GM12878 (cell line): ENCODE data around the gene SCAMP5. TPM values are rescaled to one million over a fixed set of nuclear protein-coding genes. Genes with fewer than 3 reads are reported as not detected.

Source experiments
- ATF7 ChIP-seq: fragments of 450-650 bp; IDR thresholded peaks from 2 replicates; pipeline ENCODE4 v1.6.1; 2016; ENCODE audit warnings: low read depth, mild to moderate bottlenecking
- CBFB ChIP-seq: IDR thresholded peaks from 2 replicates; pipeline ENCODE4 v1.6.1; 2016; ENCODE audit warnings: antibody characterized with exemption, low read depth
- CBX5 ChIP-seq: sonication (generic); IDR thresholded peaks from 2 replicates; pipeline ENCODE4 v1.6.1; 2016; ENCODE audit warnings: low read depth, moderate library complexity, mild to moderate bottlenecking, inconsistent platforms
- CEBPZ ChIP-seq: fragments of 150-350 bp; IDR thresholded peaks from 2 replicates; pipeline ENCODE4 v1.6.1; 2016; ENCODE audit warnings: low read depth, low read length
- CREB1 ChIP-seq: IDR thresholded peaks from 2 replicates; pipeline ENCODE4 v1.6.1; 2012; ENCODE audit warnings: low read depth, mild to moderate bottlenecking, inconsistent platforms
- DPF2 ChIP-seq: fragments of 450-650 bp; IDR thresholded peaks from 2 replicates; pipeline ENCODE4 v1.6.1; 2017; ENCODE audit warnings: mild to moderate bottlenecking
- E4F1 ChIP-seq: fragments of 450-650 bp; IDR thresholded peaks from 2 replicates; pipeline ENCODE4 v1.6.1; 2018; ENCODE audit warnings: borderline replicate concordance, mild to moderate bottlenecking; ENCODE audit not compliant: partially characterized antibody
- EED ChIP-seq: sonication (generic); IDR thresholded peaks from 2 replicates; pipeline ENCODE4 v1.6.1; 2016; ENCODE audit warnings: antibody characterized with exemption, low read depth
- ETV6 ChIP-seq, 2 experiments: fragments of 450-650 bp in 1 of 2; IDR thresholded peaks in 1 of 2; conservative IDR thresholded peaks in 1 of 2; 2 replicates each; pipeline ENCODE4 v1.6.1; 2014; ENCODE audit warnings: antibody characterized with exemption in 1 of 2, borderline replicate concordance in 1 of 2, low read depth in 1 of 2, mild to moderate bottlenecking in 1 of 2, moderate library complexity in 1 of 2
- FOXM1 ChIP-seq: IDR thresholded peaks from 2 replicates; pipeline ENCODE4 v1.6.1; 2012; ENCODE audit warnings: low read depth, mild to moderate bottlenecking, inconsistent platforms, low read length, moderate library complexity
- HCFC1 ChIP-seq: fragments of 150-350 bp; IDR thresholded peaks from 2 replicates; pipeline ENCODE4 v1.6.1; 2014; ENCODE audit warnings: low read length
- IRF5 ChIP-seq: fragments of 450-650 bp; IDR thresholded peaks from 2 replicates; pipeline ENCODE4 v1.6.1; 2017; ENCODE audit warnings: borderline replicate concordance
- KAT2A ChIP-seq: conservative IDR thresholded peaks from 2 replicates; pipeline ENCODE4 v1.6.1; 2011; ENCODE audit warnings: low read depth, low read length; ENCODE audit not compliant: control insufficient read depth
- MXI1 ChIP-seq: fragments of 150-350 bp; IDR thresholded peaks from 2 replicates; pipeline ENCODE4 v1.6.1; 2011; ENCODE audit warnings: low read depth, mild to moderate bottlenecking, inconsistent platforms, low read length, improper control_type of control experiment
- NR2C1 ChIP-seq: fragments of 450-650 bp; IDR thresholded peaks from 2 replicates; pipeline ENCODE4 v1.6.1; 2017; ENCODE audit warnings: antibody characterized with exemption, mild to moderate bottlenecking, moderate library complexity
- NR2C2 ChIP-seq: IDR thresholded peaks from 2 replicates; pipeline ENCODE4 v1.6.1; 2011; ENCODE audit warnings: borderline replicate concordance, low read depth; ENCODE audit not compliant: control insufficient read depth, insufficient read length
- NR2F1 ChIP-seq: fragments of 450-650 bp; conservative IDR thresholded peaks from 2 replicates; pipeline ENCODE4 v1.6.1; 2017; ENCODE audit warnings: mild to moderate bottlenecking
- POLR2AphosphoS5 ChIP-seq: IDR thresholded peaks from 2 replicates; pipeline ENCODE4 v1.6.1; 2011; ENCODE audit warnings: mild to moderate bottlenecking, low read length, inconsistent platforms
- RAD51 ChIP-seq: fragments of 450-650 bp; IDR thresholded peaks from 2 replicates; pipeline ENCODE4 v1.6.1; 2016; ENCODE audit warnings: moderate library complexity, mild to moderate bottlenecking, inconsistent platforms
- SMAD1 ChIP-seq: fragments of 450-650 bp; IDR thresholded peaks from 2 replicates; pipeline ENCODE4 v1.6.1; 2018; ENCODE audit warnings: mild to moderate bottlenecking, low read depth; ENCODE audit not compliant: partially characterized antibody
- SUPT20H ChIP-seq: IDR thresholded peaks from 2 replicates; pipeline ENCODE4 v1.6.1; 2011; ENCODE audit warnings: low read depth, mild to moderate bottlenecking, low read length, moderate library complexity, borderline replicate concordance; ENCODE audit not compliant: control insufficient read depth
- TARDBP ChIP-seq: IDR thresholded peaks from 2 replicates; pipeline ENCODE4 v1.6.1; 2016; ENCODE audit warnings: borderline replicate concordance
- YBX1 ChIP-seq: fragments of 450-650 bp; IDR thresholded peaks from 2 replicates; pipeline ENCODE4 v1.6.1; 2016; ENCODE audit warnings: antibody characterized with exemption
- YY1 ChIP-seq: IDR thresholded peaks from 2 replicates; pipeline ENCODE4 v1.6.1; 2011; ENCODE audit warnings: low read depth, mild to moderate bottlenecking, low read length
- polyA plus RNA-seq, 11 experiments: library from polyadenylated mRNA; depleted of rRNA in 4 of 11; unstranded in 6 of 11; stranded (reverse) in 5 of 11; fragments of >200 nt; fragmentation: Nextera tagmentation in 4 of 11; fragmentation: Illumina TruSeq in 1 of 11; extraction: Ambion mirVana in 4 of 11; extraction: Trizol in 1 of 11; gene quantifications; 1 replicate in 1 of 11; 2 replicates in 10 of 11; pipeline versions ENCODE4 v1.2.1 to v1.2.3, GENCODE V29; 2011 to 2016; ENCODE audit warnings: inconsistent platforms in 2 of 11, missing spikeins in 2 of 11, low read depth in 1 of 11
- total RNA-seq, 4 experiments: library from RNA; depleted of rRNA in 3 of 4; stranded (reverse); fragments of >200 nt in 3 of 4; fragmentation: Illumina TruSeq in 1 of 4; extraction: Trizol in 1 of 4; gene quantifications; 2 replicates each; pipeline versions ENCODE4 v1.2.1 to v1.2.3, GENCODE V29; 2013 to 2021

SCAMP5 gene
- total and polyA plus RNA-seq, 10 of the 15 experiments (the other 5 are each of a cell fraction or from before 2014, with no cell fraction given), result 1.6 to 41.6 (median 16.9) TPM

- TF ChIP-seq IRF5 (peak; percentile 88), CREB1 (peak; percentile 80), SUPT20H (no peak), RAD51 (no peak), SMAD1 (peak; percentile 63), FOXM1 (no peak), EED (no peak; the same call in 1 of the 2 replicates), MXI1 (no peak; the same call in 1 of the 2 replicates), YY1 (peak; percentile 76; the same call in 1 of the 2 replicates), ATF7 (no peak), HCFC1 (peak; percentile 98), KAT2A (no peak), ETV6 (conservative IDR thresholded peaks at IDR 0.05 in 1 of 2, IDR thresholded peaks at IDR 0.05 in 1 of 2; ENCODE audit: borderline replicate concordance in 1 of 2, low read depth in 1 of 2) (0 out of 4 replicates have a peak, but pooled peaks of 1 of the 2 experiments have one; percentile 9), CEBPZ (no peak), NR2C1 (0 out of 2 replicates have a peak, but pooled peaks have one; percentile 5), CBFB (peak; percentile 97), DPF2 (peak; percentile 82), TARDBP (peak; percentile 91; the same call in 1 of the 2 replicates), YBX1 (no peak), E4F1 (no peak), NR2F1 (no peak), NR2C2 (no peak), CBX5 (no peak), POLR2AphosphoS5 (peak; percentile 97)
These were observed 28.0 kb downstream of the SCAMP5 start, which contains the start of gene PPCDC (continued) for GRCh38 chr15:75023181-75023871.
